ENCODE measurements around the gene BANF2.

DNA sequence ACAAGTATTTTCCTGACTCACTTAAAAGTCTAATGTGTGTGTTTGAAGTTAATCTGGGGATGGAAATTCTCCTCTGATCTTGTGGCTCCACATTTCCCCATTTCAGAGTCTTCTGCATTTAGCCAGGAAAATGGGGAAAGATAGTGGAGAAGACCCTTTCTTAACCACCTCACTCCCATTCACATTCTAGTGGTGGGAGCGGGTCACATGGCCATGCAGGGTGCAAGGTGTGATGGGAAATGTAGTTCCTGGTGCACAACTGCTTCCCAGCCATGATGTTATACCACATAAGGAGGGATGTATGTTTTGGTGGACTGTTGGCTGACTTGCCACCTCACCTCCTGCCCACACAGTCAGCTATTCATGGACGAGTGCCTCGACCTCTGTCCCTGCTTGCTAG is 61.8 kb downstream of the BANF2 start:
- no peak for TF ChIP-seq EZH2 (IDR thresholded peaks at IDR 0.05; ENCODE audit: insufficient read depth, poor library complexity, severe bottlenecking)
- no peak for TF ChIP-seq EZH2phosphoT487 (IDR thresholded peaks at IDR 0.05; ENCODE audit: insufficient read depth, low read depth)

Measured in GM23248 (cell line).